ENCODE data around the gene RAB7B. TPM values are rescaled to one million over a fixed set of nuclear protein-coding genes. Genes with fewer than 3 reads are reported as not detected.

Gene RAB7B
- total RNA-seq, 4 donors from 2014 or later: 21.6 to 55.5 (median 26.8) TPM

- no peaks in the 10 kb centered on the region for H3K27me3 ChIP-seq
- H3K4me1 ChIP-seq: peaks cover 28% of the 10 kb centered on the region
- no peak overlapping the region for H3K4me3 ChIP-seq
- no peaks in the 10 kb centered on the region for H3K9me3 ChIP-seq
- H3K27ac ChIP-seq: no peak overlapping the region
- 78% methylated on average over 5 of the region's 5 CpGs for WGBS
- TF ChIP-seq CTCF (IDR thresholded peaks at IDR 0.05): no peak
- no peak for TF ChIP-seq POLR2AphosphoS5 (IDR thresholded peaks at IDR 0.05)
- TF ChIP-seq POLR2A (IDR thresholded peaks at IDR 0.05): no peak
- no peak for TF ChIP-seq EP300 (IDR thresholded peaks at IDR 0.05)
- H3K36me3 ChIP-seq: peaks cover 49% of the 10 kb centered on the region
- DNase-seq (ENCODE audit: low spot score in 2 of 2): no peak
Observed at GRCh38 chr1:205989786-205990185, 13.4 kb downstream of the RAB7B start.

- Histone ChIP-seq H3K27ac (no peak overlapping the region), H3K36me3 (peaks cover 44% of the 10 kb centered on the region)
- WGBS: 53% methylated on average over 12 of the region's 12 CpGs
Observed at GRCh38 chr1:205988585-205988995, 14.6 kb downstream of the RAB7B start.

GRCh38 chr1:205986861-205987260 lies 16.3 kb downstream of the RAB7B start:
- Histone ChIP-seq H3K4me3 (no peak overlapping the region), H3K4me1 (peaks cover 43% of the 10 kb centered on the region), H3K27ac (peak overlapping the region; percentile 51), H3K36me3 (peaks cover 37% of the 10 kb centered on the region), H3K27me3 (no peaks in the 10 kb centered on the region), H3K9me3 (no peaks in the 10 kb centered on the region)
- TF ChIP-seq POLR2AphosphoS5 (IDR thresholded peaks at IDR 0.05) (no peak), EP300 (IDR thresholded peaks at IDR 0.05) (no peak), POLR2A (IDR thresholded peaks at IDR 0.05) (no peak), CTCF (IDR thresholded peaks at IDR 0.05) (no peak)
- 48% methylated on average over 2 of the region's 2 CpGs for WGBS
- DNase-seq (ENCODE audit: low spot score in 2 of 2): no peak

More at GRCh38 chr1:205988585-205988995, 14.6 kb downstream of the RAB7B start:
- Histone ChIP-seq H3K9me3 (no peaks in the 10 kb centered on the region), H3K4me1 (peaks cover 36% of the 10 kb centered on the region), H3K4me3 (no peak overlapping the region), H3K27me3 (no peaks in the 10 kb centered on the region)
- no peak for TF ChIP-seq POLR2AphosphoS5 (IDR thresholded peaks at IDR 0.05)
- TF ChIP-seq EP300 (IDR thresholded peaks at IDR 0.05): no peak
- TF ChIP-seq POLR2A (IDR thresholded peaks at IDR 0.05): no peak
- TF ChIP-seq CTCF (IDR thresholded peaks at IDR 0.05): no peak
- peak in 1 of 2 donors; percentile 56 for DNase-seq (ENCODE audit: low spot score in 2 of 2)

GRCh38 chr1:205986292-205986691 lies 16.9 kb downstream of the RAB7B start:
- Histone ChIP-seq H3K27ac (peak overlapping the region; percentile 51), H3K27me3 (no peaks in the 10 kb centered on the region), H3K4me3 (no peak overlapping the region), H3K36me3 (peaks cover 34% of the 10 kb centered on the region), H3K4me1 (peaks cover 43% of the 10 kb centered on the region), H3K9me3 (no peaks in the 10 kb centered on the region)
- WGBS: 25% methylated on average over 3 of the region's 3 CpGs
- no peak for DNase-seq (ENCODE audit: low spot score in 2 of 2)
- no peak for TF ChIP-seq POLR2AphosphoS5 (IDR thresholded peaks at IDR 0.05)
- TF ChIP-seq EP300 (IDR thresholded peaks at IDR 0.05): no peak
- no peak for TF ChIP-seq POLR2A (IDR thresholded peaks at IDR 0.05)

- no peaks in the 10 kb centered on the region for H3K9me3 ChIP-seq
- H3K4me3 ChIP-seq: no peak overlapping the region
- peak in 1 of 2 donors; percentile 55 for DNase-seq (ENCODE audit: low spot score in 2 of 2)
- H3K27ac ChIP-seq: peak overlapping the region; percentile 49
- 60% methylated on average over 8 of the region's 9 CpGs for WGBS
- no peaks in the 10 kb centered on the region for H3K27me3 ChIP-seq
- H3K36me3 ChIP-seq: peaks cover 26% of the 10 kb centered on the region
- peaks cover 43% of the 10 kb centered on the region for H3K4me1 ChIP-seq
- no peak for TF ChIP-seq CTCF (IDR thresholded peaks at IDR 0.05)
- TF ChIP-seq EP300 (IDR thresholded peaks at IDR 0.05): no peak
- TF ChIP-seq POLR2A (IDR thresholded peaks at IDR 0.05): no peak
- TF ChIP-seq POLR2AphosphoS5 (IDR thresholded peaks at IDR 0.05): no peak
Observed at GRCh38 chr1:205985330-205986005, 17.7 kb downstream of the RAB7B start.

All from suprapubic skin (tissue), 4 donors.